PC-9 (cell line): Measurements from ENCODE around the gene PRRX2. TPM values are rescaled to one million over a fixed set of nuclear protein-coding genes. Genes with fewer than 3 reads are reported as not detected.

ENCODE experiments used
- BruUV-seq: library from RNA; stranded (reverse); fragments of 400-500 nt; replicated peaks from 2 replicates; lab custom pipeline; 2021; lab: Mats Ljungman, UMichigan
- CTCF ChIA-PET: fragments of 300-600 bp; sonication (Branson Sonifier 250); formaldehyde crosslinking; loops from one replicate; lab custom pipeline; 2022; ENCODE audit warnings: antibody characterized with exemption; lab: Charles Lee
- POLR2A ChIA-PET: fragments of 300-600 bp; sonication (Branson Sonifier 250); formaldehyde crosslinking; loops from one replicate; lab custom pipeline; 2022; ENCODE audit warnings: antibody characterized with exemption; ENCODE audit not compliant: unreplicated experiment; lab: Charles Lee
- DNase-seq, 2 experiments: peaks; one replicate each; pipeline versions ENCODE4 v3.0.0 to v3.0.0-alpha.2; 2015 to 2022; ENCODE audit warnings: mixed read lengths in 1 of 2
- H2AFZ ChIP-seq: fragments of 200-600 bp; sonication (generic); 2 replicates; pipeline ENCODE4 v1.8.1; 2017; ENCODE audit warnings: antibody characterized with exemption
- H3F3A ChIP-seq: fragments of 200-600 bp; sonication (generic); 2 replicates; pipeline ENCODE4 v1.8.1; 2017; ENCODE audit warnings: antibody characterized with exemption, mild to moderate bottlenecking, low read depth; ENCODE audit not compliant: insufficient read depth
- H3K27ac ChIP-seq: fragments of 200-600 bp; sonication (generic); 2 replicates; pipeline ENCODE4 v1.6.1; 2016; ENCODE audit warnings: mixed run types
- H3K27me3 ChIP-seq: fragments of 200-600 bp; sonication (generic); 2 replicates; pipeline ENCODE4 v1.6.1; 2016; ENCODE audit warnings: low read depth, mixed run types; ENCODE audit not compliant: insufficient read depth
- H3K36me3 ChIP-seq: fragments of 200-600 bp; sonication (generic); 2 replicates; pipeline ENCODE4 v1.6.1; 2016; ENCODE audit warnings: low read depth, mixed run types
- H3K4me1 ChIP-seq: fragments of 200-600 bp; sonication (generic); replicated peaks from 2 replicates; pipeline ENCODE4 v1.6.1; 2016; ENCODE audit warnings: mixed run types; ENCODE audit not compliant: insufficient read depth
- H3K4me2 ChIP-seq: fragments of 200-600 bp; sonication (generic); 2 replicates; pipeline ENCODE4 v1.6.1; 2017; ENCODE audit warnings: mixed run types
- H3K4me3 ChIP-seq: fragments of 200-600 bp; sonication (generic); 2 replicates; pipeline ENCODE4 v1.6.1; 2016; ENCODE audit warnings: mixed run types
- H3K79me2 ChIP-seq: fragments of 200-600 bp; sonication (generic); 2 replicates; pipeline ENCODE4 v1.6.1; 2017; ENCODE audit warnings: low read depth, mixed run types
- H3K9me2 ChIP-seq: fragments of 200-600 bp; sonication (generic); 2 replicates; pipeline ENCODE4 v1.8.1; 2017; ENCODE audit warnings: mild to moderate bottlenecking; ENCODE audit not compliant: insufficient read depth
- H3K9me3 ChIP-seq: fragments of 200-600 bp; sonication (generic); 2 replicates; pipeline ENCODE4 v1.8.1; 2016; ENCODE audit warnings: low read depth; ENCODE audit not compliant: insufficient read depth
- H4K20me1 ChIP-seq: fragments of 200-600 bp; sonication (generic); 2 replicates; pipeline ENCODE4 v1.8.1; 2017; ENCODE audit not compliant: insufficient read depth
- CTCF ChIP-seq: fragments of 200-600 bp; sonication (generic); conservative IDR thresholded peaks from 2 replicates; pipeline ENCODE4 v1.6.1; 2017; ENCODE audit warnings: mixed run types, antibody characterized with exemption, mild to moderate bottlenecking, moderate library complexity
- EZH2 ChIP-seq: fragments of 200-600 bp; sonication (generic); IDR thresholded peaks from 2 replicates; pipeline ENCODE4 v1.8.0; 2017; ENCODE audit warnings: antibody characterized with exemption, low read depth
- intact Hi-C: fragments of 100-400 bp; cut with micrococcal nuclease; formaldehyde crosslinking; loops from one replicate; pipeline ENCODE4 v1.10.0; 2022; ENCODE audit not compliant: unreplicated experiment
- total RNA-seq: library from RNA; stranded (reverse); gene quantifications from 2 replicates; pipeline ENCODE4 v1.2.3, GENCODE V29; 2021

The PRRX2 gene
- total RNA-seq, 1 experiment from 2014 or later, result 0.98 TPM

- H3K79me2 ChIP-seq, result no peaks in the 10 kb centered on the region
- H3F3A ChIP-seq, result peaks cover 52% of the 10 kb centered on the region
- TF ChIP-seq EZH2 (no peak), CTCF (no peak)
- H4K20me1 ChIP-seq, result no peaks in the 10 kb centered on the region
- H3K9me3 ChIP-seq, result no peaks in the 10 kb centered on the region
- CTCF ChIA-PET, result interaction anchor here (0.6 to 0.7 kb wide), 4 partner anchors 9 to 371 kb away, joined by 3 to 5 read pairs (median 4); no protein-coding TSS in a partner anchor
- DNase-seq, result no peak
- H3K4me1 ChIP-seq, result 0 out of 2 replicates have a peak, but pooled peaks cover 5% of the 10 kb centered on the region
- no TSS peak for BruUV-seq
- no peak overlapping the region for H3K27ac ChIP-seq
- POLR2A ChIA-PET, result no interaction called here
- H3K4me3 ChIP-seq, result no peak overlapping the region
- intact Hi-C loops, result no loop called here
- H2AFZ ChIP-seq, result no peak overlapping the region
- no peaks in the 10 kb centered on the region for H3K27me3 ChIP-seq
- H3K9me2 ChIP-seq, result no peaks in the 10 kb centered on the region
- H3K4me2 ChIP-seq, result no peak overlapping the region
- no peaks in the 10 kb centered on the region for H3K36me3 ChIP-seq
Observed at GRCh38 chr9:129732946-129733631, 67.6 kb downstream of the PRRX2 start.

GRCh38 chr9:129733632-129733953, 68.1 kb downstream of the PRRX2 start:
- H4K20me1 ChIP-seq, result no peaks in the 10 kb centered on the region
- peaks cover 57% of the 10 kb centered on the region for H3F3A ChIP-seq
- ChIA-PET CTCF (interaction anchor here (0.6 to 0.7 kb wide), 2 partner anchors 9 to 372 kb away, joined by 4 to 5 read pairs; no protein-coding TSS in a partner anchor), POLR2A (no interaction called here)
- no peaks in the 10 kb centered on the region for H3K9me3 ChIP-seq
- H3K27me3 ChIP-seq, result no peaks in the 10 kb centered on the region
- no peaks in the 10 kb centered on the region for H3K79me2 ChIP-seq
- H3K4me3 ChIP-seq, result no peak overlapping the region
- H3K36me3 ChIP-seq, result no peaks in the 10 kb centered on the region
- H3K27ac ChIP-seq, result no peak overlapping the region
- H3K9me2 ChIP-seq, result no peaks in the 10 kb centered on the region
- intact Hi-C loops, result no loop called here
- H3K4me2 ChIP-seq, result no peak overlapping the region
- TF ChIP-seq CTCF, result no peak
- TF ChIP-seq EZH2, result no peak
- H3K4me1 ChIP-seq, result 0 out of 2 replicates have a peak, but pooled peaks cover 5% of the 10 kb centered on the region
- BruUV-seq, result no TSS peak
- no peak for DNase-seq
- H2AFZ ChIP-seq, result no peak overlapping the region

- no peak for DNase-seq
- Histone ChIP-seq H3K4me2 (no peak overlapping the region), H3F3A (peaks cover 72% of the 10 kb centered on the region), H3K27ac (no peak overlapping the region), H2AFZ (no peak overlapping the region), H3K9me3 (no peaks in the 10 kb centered on the region), H3K27me3 (no peaks in the 10 kb centered on the region), H3K4me1 (0 out of 2 replicates have a peak, but pooled peaks cover 5% of the 10 kb centered on the region), H3K4me3 (no peak overlapping the region), H3K9me2 (no peaks in the 10 kb centered on the region), H3K79me2 (no peaks in the 10 kb centered on the region), H3K36me3 (0 out of 2 replicates have a peak, but pooled peaks cover 3% of the 10 kb centered on the region), H4K20me1 (peaks cover 3% of the 10 kb centered on the region)
- no TSS peak for BruUV-seq
- ChIA-PET POLR2A (interaction anchor here (0.6 kb wide), 1 partner anchor 55 kb away, joined by 3 read pairs; no protein-coding TSS in a partner anchor), CTCF (interaction anchor here (0.5 kb wide), 1 partner anchor 75 kb away, joined by 8 read pairs; no protein-coding TSS in a partner anchor)
- intact Hi-C loops, result no loop called here
- TF ChIP-seq EZH2 (no peak), CTCF (no peak)
Observed at GRCh38 chr9:129735546-129735945, 70.1 kb downstream of the PRRX2 start.
